Activated CD4-positive, alpha-beta T cell treated with anti-CD3 and anti-CD28 coated beads for 36 hours (primary cell): ENCODE results near the gene VIM. TPM values are rescaled to one million over a fixed set of nuclear protein-coding genes. Genes with fewer than 3 reads are reported as not detected.
A peak's percentile ranks its signal among the peaks of the same experiment; 100 is the strongest.
"Not testable (repeated sequence)": the region's sequence is repeated elsewhere in the genome, so short reads cannot be mapped to it uniquely, and the experiment has no call there.

Experiments used
- ATAC-seq: fragments of 200-7000 bp; cut with Tn5 transposase; one replicate; pipeline ENCODE4 v1.10.0; 2021; ENCODE audit warnings: mild to moderate bottlenecking, moderate library complexity
- CTCF ChIA-PET: fragments of 350-600 bp; sonication (Branson Sonifier 250); formaldehyde crosslinking; loops from one replicate; lab custom pipeline; 2021; ENCODE audit warnings: antibody characterized with exemption; lab: Charles Lee
- POLR2A ChIA-PET: fragments of 350-600 bp; sonication (Branson Sonifier 250); formaldehyde crosslinking; loops from one replicate; lab custom pipeline; 2021; ENCODE audit warnings: antibody characterized with exemption, inconsistent platforms; lab: Charles Lee
- DNase-seq: peaks from one replicate; pipeline ENCODE4 v3.0.0-alpha.2; 2020
- H3K27ac Mint-ChIP-seq: one replicate; pipeline ENCODE4 v1.8.0; 2021; ENCODE audit warnings: mixed read lengths
- H3K27me3 Mint-ChIP-seq: one replicate; pipeline ENCODE4 v1.8.0; 2021; ENCODE audit warnings: mixed read lengths
- H3K36me3 Mint-ChIP-seq: one replicate; pipeline ENCODE4 v1.8.0; 2021; ENCODE audit warnings: low read depth, mixed read lengths
- H3K4me1 Mint-ChIP-seq: one replicate; pipeline ENCODE4 v1.8.0; 2021; ENCODE audit warnings: mixed read lengths
- H3K4me3 Mint-ChIP-seq: one replicate; pipeline ENCODE4 v1.8.0; 2021; ENCODE audit warnings: mild to moderate bottlenecking, moderate library complexity, mixed read lengths
- H3K9me3 Mint-ChIP-seq: one replicate; pipeline ENCODE4 v1.8.0; 2021; ENCODE audit warnings: low read depth, mixed read lengths
- intact Hi-C, 2 experiments: fragments of 100-400 bp; cut with DNase I in 1 of 2; cut with micrococcal nuclease in 1 of 2; formaldehyde crosslinking; loops; one replicate each; pipeline versions ENCODE4 v1.14.2 to v1.15.1; 2022 to 2024; cut with DNase I, micrococcal nuclease
- total RNA-seq, 2 experiments: library from RNA; stranded (reverse); gene quantifications; one replicate each; pipeline ENCODE4 v1.2.3, GENCODE V29; 2021

Gene VIM
- total RNA-seq, 2 experiments from 2014 or later, result 334 to 396 TPM

- POLR2A ChIA-PET, result interaction anchor here (1.2 kb wide), 1 partner anchor 26 kb away, joined by 3 read pairs; no protein-coding TSS in a partner anchor
- DNase-seq (no peak), ATAC-seq (no peak)
- Mint-ChIP-seq H3K27ac (no peak overlapping the region), H3K9me3 (no peaks in the 10 kb centered on the region), H3K4me1 (peaks cover 7% of the 10 kb centered on the region), H3K4me3 (no peak overlapping the region), H3K27me3 (peaks cover 3% of the 10 kb centered on the region), H3K36me3 (no peaks in the 10 kb centered on the region)
- CTCF ChIA-PET, result interaction anchor here (0.6 to 1.8 kb wide), 15 partner anchors 12 to 435 kb away, joined by 3 to 16 read pairs (median 5); partner anchors contain the start of gene TRDMT1
- intact Hi-C loops, result loop anchor here (2.0 to 10.0 kb wide), 3 partner anchors 25 to 1351 kb away; no protein-coding TSS in a partner anchor
Measured at GRCh38 chr10:17256051-17256450, 28.0 kb downstream of the VIM start.

GRCh38 chr10:17256627-17257026 lies 28.6 kb downstream of the VIM start:
- no peak for DNase-seq
- intact Hi-C loops, result loop anchor here (1.0 to 10.0 kb wide), 6 partner anchors 26 to 1352 kb away; no protein-coding TSS in a partner anchor
- H3K27me3 Mint-ChIP-seq, result peaks cover 3% of the 10 kb centered on the region
- peaks cover 7% of the 10 kb centered on the region for H3K4me1 Mint-ChIP-seq
- ChIA-PET CTCF (interaction anchor here (0.6 to 1.8 kb wide), 31 partner anchors 12 to 759 kb away, joined by 3 to 16 read pairs (median 4); partner anchors contain the start of gene TRDMT1), POLR2A (interaction anchor here (1.2 kb wide), 1 partner anchor 27 kb away, joined by 3 read pairs; no protein-coding TSS in a partner anchor)
- H3K27ac Mint-ChIP-seq, result no peak overlapping the region
- peaks cover under 1% of the 10 kb centered on the region for H3K9me3 Mint-ChIP-seq
- no peak for ATAC-seq
- H3K36me3 Mint-ChIP-seq, result no peaks in the 10 kb centered on the region
- H3K4me3 Mint-ChIP-seq, result no peak overlapping the region

- ChIA-PET POLR2A (interaction anchor here (1.2 kb wide), 1 partner anchor 28 kb away, joined by 3 read pairs; no protein-coding TSS in a partner anchor), CTCF (interaction anchor here (0.7 to 2.6 kb wide), 30 partner anchors 10 to 760 kb away, joined by 3 to 16 read pairs (median 4); partner anchors contain the start of gene TRDMT1)
- intact Hi-C loops, result loop anchor here (1.0 to 10.0 kb wide), 6 partner anchors 27 to 1353 kb away; no protein-coding TSS in a partner anchor
Measured at GRCh38 chr10:17257466-17258321, 29.7 kb downstream of the VIM start.

GRCh38 chr10:17262502-17262901 lies 34.5 kb downstream of the VIM start:
- H3K9me3 Mint-ChIP-seq, result peaks cover 15% of the 10 kb centered on the region
- CTCF ChIA-PET, result no interaction called here
- peaks cover 3% of the 10 kb centered on the region for H3K27me3 Mint-ChIP-seq
- POLR2A ChIA-PET, result no interaction called here
- no peak overlapping the region for H3K27ac Mint-ChIP-seq
- DNase-seq, result no peak
- ATAC-seq, result no peak
- intact Hi-C loops, result no loop called here
- H3K4me3 Mint-ChIP-seq, result no peak overlapping the region
- peaks cover 9% of the 10 kb centered on the region for H3K36me3 Mint-ChIP-seq
- peaks cover 2% of the 10 kb centered on the region for H3K4me1 Mint-ChIP-seq

More at GRCh38 chr10:17257466-17258321, 29.7 kb downstream of the VIM start:
- no peaks in the 10 kb centered on the region for H3K36me3 Mint-ChIP-seq
- ATAC-seq, result peak; percentile 86
- peaks cover 3% of the 10 kb centered on the region for H3K27me3 Mint-ChIP-seq
- H3K4me3 Mint-ChIP-seq, result peak overlapping the region; percentile 9
- peaks cover 4% of the 10 kb centered on the region for H3K9me3 Mint-ChIP-seq
- peaks cover 7% of the 10 kb centered on the region for H3K4me1 Mint-ChIP-seq
- peak; percentile 66 for DNase-seq
- H3K27ac Mint-ChIP-seq, result peak overlapping the region; percentile 0

- intact Hi-C loops, result no loop called here
- ChIA-PET CTCF (interaction anchor here (0.8 kb wide), 1 partner anchor 123 kb away, joined by 3 read pairs; no protein-coding TSS in a partner anchor), POLR2A (no interaction called here)
- Mint-ChIP-seq H3K4me1 (no peaks in the 10 kb centered on the region), H3K27ac (no peak overlapping the region), H3K4me3 (no peak overlapping the region), H3K27me3 (peaks cover 3% of the 10 kb centered on the region), H3K9me3 (peaks cover 15% of the 10 kb centered on the region), H3K36me3 (peaks cover 9% of the 10 kb centered on the region)
- DNase-seq (no peak), ATAC-seq (no peak)
Measured at GRCh38 chr10:17263580-17263979, 35.5 kb downstream of the VIM start.

GRCh38 chr10:17265468-17265867 lies 37.4 kb downstream of the VIM start:
- Mint-ChIP-seq H3K4me3 (no peak overlapping the region), H3K27me3 (peaks cover 5% of the 10 kb centered on the region), H3K4me1 (no peaks in the 10 kb centered on the region), H3K9me3 (peaks cover 15% of the 10 kb centered on the region), H3K27ac (no peak overlapping the region), H3K36me3 (peaks cover 9% of the 10 kb centered on the region)
- ATAC-seq (no peak), DNase-seq (no peak)
- CTCF ChIA-PET, result interaction anchor here (0.9 kb wide), 1 partner anchor 8 kb away, joined by 3 read pairs; no protein-coding TSS in a partner anchor
- POLR2A ChIA-PET, result no interaction called here
- intact Hi-C loops, result no loop called here

GRCh38 chr10:17266549-17266948 lies 38.5 kb downstream of the VIM start:
- intact Hi-C loops, DNase-seq, H3K27ac Mint-ChIP-seq, H3K4me3 Mint-ChIP-seq, H3K36me3 Mint-ChIP-seq, H3K27me3 Mint-ChIP-seq, ATAC-seq, H3K4me1 Mint-ChIP-seq: not testable (repeated sequence)
- ChIA-PET POLR2A (interaction anchor here (0.6 kb wide), 1 partner anchor 371 kb away, joined by 3 read pairs; no protein-coding TSS in a partner anchor), CTCF (interaction anchor here (0.8 to 1.9 kb wide), 3 partner anchors 11 to 322 kb away, joined by 3 to 6 read pairs (median 3); no protein-coding TSS in a partner anchor)
- H3K9me3 Mint-ChIP-seq, result peaks cover 15% of the 10 kb centered on the region

GRCh38 chr10:17272648-17273047 lies 44.6 kb downstream of the VIM start:
- Mint-ChIP-seq H3K4me1 (peaks cover 10% of the 10 kb centered on the region), H3K9me3 (peaks cover 2% of the 10 kb centered on the region), H3K36me3 (no peaks in the 10 kb centered on the region), H3K4me3 (no peak overlapping the region), H3K27ac (no peak overlapping the region), H3K27me3 (peaks cover 3% of the 10 kb centered on the region)
- DNase-seq (no peak), ATAC-seq (no peak)
- ChIA-PET POLR2A (interaction anchor here (0.6 kb wide), 1 partner anchor 68 kb away, joined by 9 read pairs; no protein-coding TSS in a partner anchor), CTCF (interaction anchor here (0.6 to 1.1 kb wide), 4 partner anchors 13 to 445 kb away, joined by 3 to 8 read pairs (median 4); no protein-coding TSS in a partner anchor)
- intact Hi-C loops, result no loop called here

GRCh38 chr10:17273403-17273802 lies 45.4 kb downstream of the VIM start:
- Mint-ChIP-seq H3K27me3 (peaks cover 3% of the 10 kb centered on the region), H3K27ac (no peak overlapping the region), H3K4me3 (no peak overlapping the region), H3K9me3 (peaks cover 2% of the 10 kb centered on the region), H3K36me3 (no peaks in the 10 kb centered on the region), H3K4me1 (peaks cover 10% of the 10 kb centered on the region)
- DNase-seq (peak; percentile 13), ATAC-seq (peak; percentile 98)
- POLR2A ChIA-PET, result interaction anchor here (0.6 kb wide), 3 partner anchors 17 to 1884 kb away, joined by 3 read pairs; no protein-coding TSS in a partner anchor
- CTCF ChIA-PET, result interaction anchor here (0.6 to 0.9 kb wide), 2 partner anchors 8 to 415 kb away, joined by 3 read pairs; no protein-coding TSS in a partner anchor
- intact Hi-C loops, result no loop called here

- Mint-ChIP-seq H3K36me3 (no peaks in the 10 kb centered on the region), H3K9me3 (peaks cover 13% of the 10 kb centered on the region), H3K4me1 (peaks cover 10% of the 10 kb centered on the region), H3K27me3 (no peaks in the 10 kb centered on the region), H3K4me3 (no peak overlapping the region), H3K27ac (no peak overlapping the region)
- ChIA-PET POLR2A (no interaction called here), CTCF (interaction anchor here (0.8 to 1.5 kb wide), 3 partner anchors 9 to 434 kb away, joined by 3 read pairs; no protein-coding TSS in a partner anchor)
- intact Hi-C loops, result no loop called here
- ATAC-seq (no peak), DNase-seq (no peak)
Measured at GRCh38 chr10:17276756-17277424, 48.8 kb downstream of the VIM start.
